SW 1271 (cell line): ENCODE data around the gene MACROD2.

Experiments
- DNase-seq, 2 experiments: peaks; one replicate each; lab custom pipeline; 2025; lab: John Stamatoyannopoulos, UW

MACROD2 gene

DNA sequence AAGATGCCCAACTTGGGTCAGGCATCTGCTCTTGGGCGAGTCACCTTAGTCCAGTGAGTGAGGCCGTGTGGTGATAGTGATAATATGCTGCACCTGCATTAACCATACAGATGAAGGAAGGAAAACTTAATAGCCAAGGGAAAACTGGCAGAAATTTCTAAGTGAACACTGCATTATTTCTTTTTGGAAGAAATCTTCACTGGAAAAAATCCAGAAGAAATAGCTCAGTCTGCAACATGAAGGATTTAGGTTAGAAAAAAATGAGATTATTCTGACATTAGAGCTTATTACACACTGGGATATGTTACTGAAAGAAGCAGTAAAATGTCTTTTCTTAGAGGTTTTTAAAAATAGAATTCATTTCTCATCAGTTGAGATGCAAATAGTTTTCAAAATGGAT is 1630.7 kb downstream of the MACROD2 start:
- DNase-seq, result no peak

DNA sequence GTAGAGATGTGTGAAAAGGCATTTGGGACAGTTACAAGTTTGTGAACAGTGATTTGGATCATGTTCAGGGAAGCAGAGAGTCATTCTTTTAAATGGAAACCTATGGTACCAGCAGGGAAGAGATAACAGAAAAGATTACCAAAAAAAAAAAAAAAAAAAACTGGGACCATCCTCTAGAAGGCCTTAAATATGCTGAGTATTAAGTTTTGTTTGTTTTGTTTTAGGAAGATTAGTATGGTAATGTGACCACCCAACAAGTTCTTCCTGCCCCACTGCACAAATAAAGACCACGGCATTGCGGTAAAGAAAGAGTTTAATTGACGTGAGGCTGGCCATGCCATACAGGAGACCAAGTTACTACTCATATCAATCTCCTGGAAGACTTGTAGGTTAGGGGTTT is 1631.8 kb downstream of the MACROD2 start:
- no peak for DNase-seq

DNA sequence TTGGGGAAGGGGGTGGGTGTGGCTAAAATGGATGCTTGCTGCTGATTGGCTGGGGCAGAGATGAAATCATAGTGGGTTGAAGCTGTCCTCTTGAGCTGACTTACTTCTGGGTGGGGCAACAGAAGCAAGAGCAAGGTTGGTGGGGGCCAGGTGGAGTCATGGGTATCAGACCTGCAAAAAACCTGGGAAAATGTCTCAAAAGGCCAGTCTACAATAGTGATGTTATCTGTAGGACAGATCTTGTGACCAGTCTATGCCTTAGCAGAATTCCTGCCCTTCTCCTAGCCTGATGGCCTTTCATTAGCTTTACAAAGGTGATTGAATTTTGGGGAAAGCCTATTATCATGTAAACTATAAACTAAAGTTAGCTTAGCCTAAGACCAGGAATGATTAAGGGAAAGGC is 1632.2 kb downstream of the MACROD2 start:
- DNase-seq, result no peak

DNA sequence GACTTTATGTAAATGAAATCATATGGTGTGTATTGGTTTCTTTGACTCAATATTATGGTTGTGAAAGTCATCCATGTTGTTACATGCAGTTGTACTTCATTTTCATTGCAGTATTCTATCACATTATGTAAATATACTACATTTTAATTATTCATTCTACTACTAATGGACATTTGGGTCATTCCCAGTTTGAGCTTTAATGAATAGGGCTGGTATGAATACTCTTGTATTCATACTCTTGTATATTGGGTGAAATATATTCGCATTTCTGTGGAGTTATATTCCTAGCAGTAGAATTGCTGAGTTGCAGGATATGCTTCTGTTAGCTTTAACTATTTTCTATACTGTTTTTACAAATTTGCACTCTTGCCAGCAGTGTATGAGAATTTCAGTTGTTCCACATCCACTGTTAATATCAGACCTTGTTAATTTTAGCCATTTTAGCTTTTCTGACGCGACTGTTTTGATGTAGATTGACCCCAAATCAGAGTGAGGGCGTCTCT is 1633.6 kb downstream of the MACROD2 start:
- no peak for DNase-seq

DNA sequence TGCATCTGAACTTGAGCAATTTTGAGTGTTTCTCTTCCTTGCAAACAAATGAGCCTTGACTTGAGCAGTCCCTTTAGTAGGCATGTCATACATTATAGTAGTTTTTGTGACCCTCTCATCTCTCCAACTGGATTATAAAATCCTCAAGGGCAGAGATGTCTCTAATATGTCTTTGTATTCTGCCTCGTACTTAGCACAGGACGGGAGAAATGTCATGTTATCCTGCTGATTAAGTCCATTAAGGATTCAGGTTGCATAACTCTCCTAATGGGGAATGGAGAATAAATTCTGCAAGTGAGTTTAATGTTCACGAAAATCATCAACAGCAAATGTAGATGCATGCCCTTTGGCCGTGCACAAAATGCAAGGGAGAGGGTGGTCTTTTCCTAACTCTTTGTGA is 1635.0 kb downstream of the MACROD2 start:
- no peak for DNase-seq

DNA sequence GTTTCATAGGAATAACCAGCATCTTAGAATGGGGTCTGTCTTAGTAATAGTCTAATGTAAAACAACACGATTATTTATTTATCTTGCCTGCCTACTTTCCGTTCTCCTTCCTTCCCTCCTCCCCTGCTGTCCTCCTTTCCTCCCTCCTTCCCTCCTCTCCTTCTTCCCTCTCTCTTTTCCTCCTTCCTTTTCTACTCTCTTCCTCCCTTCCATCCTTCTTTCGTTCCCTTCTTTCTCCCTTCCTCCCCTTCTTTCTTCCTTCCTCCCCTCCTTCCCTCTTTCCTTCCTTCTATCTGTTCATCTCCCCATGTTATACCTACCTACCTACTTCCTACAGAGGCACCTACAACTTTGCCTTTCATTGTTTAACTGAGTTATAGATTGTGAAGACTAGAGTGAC is 1637.4 kb downstream of the MACROD2 start:
- DNase-seq, result no peak

DNA sequence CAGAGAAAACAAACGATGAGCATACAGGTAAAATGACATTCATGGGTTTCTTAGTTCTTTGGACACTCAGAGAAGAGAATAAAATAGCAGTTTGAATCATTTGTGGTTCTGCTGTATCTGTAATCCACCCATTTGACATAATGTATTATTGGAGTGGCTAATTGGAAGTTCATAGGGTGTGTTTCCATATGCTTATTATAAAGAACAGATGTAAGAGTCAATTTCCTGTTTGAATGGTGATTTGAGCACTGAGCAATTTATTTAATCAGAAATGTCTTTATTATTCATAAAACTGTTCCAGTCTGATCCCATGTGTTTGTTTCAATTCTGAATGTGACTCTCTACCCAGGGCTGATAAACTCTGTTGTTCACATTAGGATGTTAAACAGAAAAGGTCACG is 1638.8 kb downstream of the MACROD2 start:
- no peak for DNase-seq

DNA sequence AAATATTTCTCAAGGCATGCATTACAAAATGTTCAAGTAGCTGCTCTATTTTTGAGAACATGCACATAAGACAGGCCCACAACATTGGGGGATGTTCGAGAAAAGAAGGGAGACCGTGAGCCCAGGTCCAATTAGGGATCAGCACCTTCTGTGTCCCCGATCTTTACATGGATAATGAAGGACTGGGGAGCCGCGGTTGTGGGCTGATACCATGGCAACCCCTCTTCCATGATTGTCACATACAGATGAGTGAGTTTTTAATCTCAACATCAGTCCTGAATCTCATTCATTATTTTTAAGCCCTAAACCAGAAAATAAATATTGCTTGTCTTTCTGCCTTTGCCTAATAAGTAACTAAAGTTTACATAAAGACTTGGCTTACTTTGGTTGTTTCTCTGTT is 1642.2 kb downstream of the MACROD2 start:
- DNase-seq, result no peak

DNA sequence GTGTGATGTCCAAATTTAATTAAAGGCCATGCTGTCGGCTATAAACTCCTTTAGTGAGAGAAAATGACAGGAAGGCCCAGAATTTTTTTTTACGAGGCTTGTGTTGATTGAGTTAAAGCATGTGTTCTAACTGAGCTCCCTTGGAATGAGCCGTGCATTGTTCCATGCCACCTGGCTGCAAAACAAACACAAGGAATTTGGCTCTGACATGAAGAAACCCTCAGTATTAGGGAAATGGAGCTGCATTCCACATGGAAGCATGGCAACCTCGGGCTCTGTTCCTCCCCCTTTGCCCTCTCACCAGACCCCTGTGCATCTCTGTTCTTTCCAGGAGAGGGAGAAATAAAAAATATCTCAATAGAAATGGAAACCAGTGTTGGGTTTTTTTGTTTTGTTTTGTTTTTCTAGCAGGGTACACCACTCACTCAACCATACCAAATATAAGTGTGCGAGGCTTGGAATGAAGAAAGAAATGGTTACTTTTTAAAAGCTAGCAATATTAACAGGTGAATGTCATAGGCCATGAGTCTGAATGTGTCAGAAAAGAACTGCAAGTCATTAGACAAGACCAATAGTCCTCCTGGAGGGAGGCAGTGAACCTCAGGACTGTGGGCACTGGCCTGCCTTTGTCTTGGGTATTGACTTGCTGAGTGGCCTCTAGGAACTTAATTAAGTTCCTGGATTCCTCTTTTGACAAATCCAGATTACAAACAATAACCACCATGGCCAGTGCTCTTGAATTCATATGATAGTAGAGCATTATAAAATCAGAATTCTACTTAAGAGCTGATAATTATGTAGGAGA is 1642.8 kb downstream of the MACROD2 start:
- no peak for DNase-seq

DNA sequence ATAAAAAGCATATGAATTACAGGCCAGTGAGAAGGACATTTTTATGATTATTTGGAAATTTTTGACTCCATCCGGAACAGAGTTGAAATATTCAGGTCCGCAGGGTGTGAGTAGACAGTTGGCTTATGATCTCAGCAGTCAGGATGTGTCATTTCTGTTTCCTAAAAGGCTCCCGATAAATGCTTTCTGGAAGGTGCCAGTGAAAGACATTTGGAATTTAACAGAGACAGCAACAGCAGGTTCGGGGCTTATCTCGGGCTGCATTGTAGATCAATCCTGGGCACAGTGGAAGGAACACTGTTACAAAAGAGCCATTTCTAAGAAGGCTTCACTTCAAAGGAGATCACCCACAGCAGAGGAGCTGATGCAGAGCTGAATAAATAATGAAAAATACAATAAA is 1643.5 kb downstream of the MACROD2 start:
- DNase-seq, result no peak

DNA sequence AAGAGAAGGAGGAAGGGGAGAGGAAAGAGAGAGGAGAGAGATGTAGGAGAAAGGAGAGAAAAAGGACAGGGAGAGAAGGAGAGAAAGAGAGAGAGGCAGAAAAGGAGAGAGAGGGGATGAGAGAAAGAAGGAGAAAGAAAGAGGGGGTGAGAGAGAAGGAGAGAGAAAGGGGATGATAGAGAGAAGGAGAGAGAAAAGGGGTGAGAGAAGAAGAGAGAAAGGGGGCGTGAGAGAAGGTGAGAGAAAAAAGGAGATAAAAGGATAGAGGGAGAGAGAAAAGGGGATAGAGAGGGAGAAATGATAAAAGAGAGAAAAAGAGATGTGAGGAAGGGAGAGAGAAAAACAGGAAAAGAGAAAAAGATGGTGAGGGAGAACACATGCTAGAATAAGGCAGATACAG is 1644.5 kb downstream of the MACROD2 start:
- DNase-seq, result no peak

DNA sequence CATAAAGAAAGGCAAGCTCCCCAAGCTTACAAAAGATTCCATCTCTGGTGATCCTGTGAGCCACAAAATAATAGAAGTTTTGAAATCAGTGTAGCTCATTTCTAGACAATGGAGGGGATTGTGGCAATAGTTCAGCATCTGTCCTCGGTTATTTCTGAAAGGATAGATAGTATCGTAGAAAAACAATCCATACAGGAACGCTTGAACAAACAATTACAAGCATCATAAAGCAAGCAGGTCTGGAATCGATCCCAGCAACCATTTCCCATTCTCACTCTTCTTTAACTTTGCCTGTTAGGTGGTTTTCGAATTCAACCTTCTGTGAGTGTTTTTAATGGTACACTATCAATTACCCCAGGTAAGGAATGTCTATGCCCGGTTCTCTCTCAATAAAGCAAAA is 1646.8 kb downstream of the MACROD2 start:
- DNase-seq, result no peak

DNA sequence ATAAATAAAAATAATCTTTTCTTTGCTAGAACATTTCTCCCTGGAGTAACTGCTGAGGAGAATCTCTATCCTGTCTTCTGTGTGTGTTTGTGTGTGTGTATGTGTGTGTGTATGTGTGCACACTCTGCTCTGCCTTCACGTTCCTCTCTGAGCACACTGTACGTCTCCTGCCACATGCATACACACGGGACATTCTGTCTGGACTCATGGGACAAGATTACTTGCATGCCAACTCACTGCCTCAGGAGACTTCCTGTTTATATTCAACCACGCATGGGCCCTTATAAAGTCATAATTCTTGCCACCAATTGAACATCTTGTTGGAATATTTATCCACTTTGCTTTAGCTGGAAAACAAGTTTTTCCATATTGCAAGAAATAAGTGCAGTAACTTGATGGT is 1647.4 kb downstream of the MACROD2 start:
- no peak for DNase-seq

DNA sequence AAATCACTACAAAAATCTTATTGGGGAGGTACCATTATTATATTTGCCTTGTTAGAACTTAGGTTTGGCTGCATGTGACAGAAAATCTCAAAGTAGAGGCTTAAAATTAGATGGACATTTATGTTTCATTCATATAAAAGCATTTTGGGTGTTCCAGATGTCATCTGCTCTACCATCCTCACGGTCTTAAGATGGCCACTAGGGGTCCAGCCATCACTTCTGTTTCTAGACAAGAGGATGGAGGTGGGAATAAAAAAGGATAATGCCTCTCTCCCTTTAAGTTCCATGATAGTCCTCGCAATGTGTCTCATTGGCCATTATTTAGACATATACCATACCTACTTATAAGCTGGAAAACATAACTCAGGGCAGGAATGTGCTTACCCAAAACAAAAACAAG is 1648.4 kb downstream of the MACROD2 start:
- no peak for DNase-seq

DNA sequence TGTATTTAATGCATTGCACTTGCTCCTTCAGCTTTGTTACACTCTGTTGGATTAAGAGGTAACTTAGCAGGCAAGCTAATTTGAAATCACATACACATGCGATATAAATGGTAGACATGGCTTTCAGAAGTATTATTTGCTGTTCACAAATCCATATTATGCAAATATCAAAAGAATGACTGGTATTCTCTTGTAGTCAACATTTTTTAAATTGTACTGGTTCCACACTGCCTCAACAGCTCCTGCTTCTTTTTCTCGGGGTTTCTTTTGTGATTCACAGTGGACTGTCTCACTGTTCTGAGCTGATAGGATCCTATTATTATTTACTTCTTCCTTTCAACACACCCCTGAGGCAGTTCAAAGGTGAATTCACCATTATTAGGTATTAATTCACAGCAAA is 1650.5 kb downstream of the MACROD2 start:
- DNase-seq, result no peak

DNA sequence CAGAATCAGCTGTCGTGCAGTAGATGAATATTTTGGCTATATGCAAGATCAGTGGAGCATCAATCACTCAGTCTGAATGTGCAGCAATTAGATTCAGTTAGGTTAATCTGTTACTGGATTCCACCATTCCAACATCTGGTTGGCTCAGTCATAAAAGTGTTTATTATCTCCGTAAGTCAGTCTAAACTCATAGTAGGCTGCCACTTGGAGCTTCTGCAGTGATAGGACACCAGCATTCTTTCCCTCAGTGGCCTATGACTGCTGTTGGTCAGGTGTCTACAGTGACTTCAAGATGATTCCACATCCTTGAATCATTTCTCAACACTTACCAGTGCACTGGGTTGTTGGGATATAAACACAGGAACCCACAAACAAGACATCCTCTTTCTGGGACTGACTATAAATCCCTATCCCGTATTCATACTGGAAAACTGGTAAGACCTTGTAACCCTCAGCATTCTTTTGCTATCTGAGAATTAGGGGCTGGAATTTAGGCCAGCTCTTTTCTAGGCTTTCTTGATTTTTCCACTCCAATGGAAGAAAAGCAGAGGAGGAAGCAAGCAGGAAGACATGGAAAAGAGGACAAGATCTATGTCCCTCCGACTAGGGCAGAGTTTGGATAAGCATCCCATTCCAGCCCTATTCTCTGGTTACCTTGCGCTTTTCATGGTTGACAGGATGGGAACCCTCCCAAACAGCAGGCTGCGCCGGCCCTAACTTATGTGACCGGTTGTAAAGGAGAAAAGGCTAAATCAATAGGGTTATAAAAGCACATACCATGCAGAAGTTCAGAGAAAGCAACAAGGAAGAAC is 1658.3 kb downstream of the MACROD2 start:
- DNase-seq, result no peak

DNA sequence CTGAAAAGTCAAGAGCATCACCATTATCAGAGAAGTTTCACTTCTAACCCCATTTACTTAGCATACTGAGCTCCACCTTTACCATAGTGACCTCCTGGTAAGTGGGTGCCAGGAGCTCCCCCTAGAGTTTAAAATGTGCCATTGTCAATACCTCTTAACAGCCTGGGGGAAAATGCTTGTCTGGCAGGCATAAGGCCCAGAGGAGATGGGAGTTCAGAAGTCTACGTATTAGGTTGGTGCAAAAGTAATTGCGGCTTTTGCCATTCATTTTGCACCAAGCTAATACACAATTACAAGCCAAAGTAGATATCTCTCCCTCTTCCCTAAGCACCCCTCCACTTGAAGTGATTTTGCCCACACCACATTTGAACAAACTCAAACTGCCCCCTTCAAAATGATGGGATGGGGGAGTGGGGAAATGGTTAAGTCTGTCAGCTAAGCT is 1658.9 kb downstream of the MACROD2 start:
- peak; percentile 18 to 27 for DNase-seq

DNA sequence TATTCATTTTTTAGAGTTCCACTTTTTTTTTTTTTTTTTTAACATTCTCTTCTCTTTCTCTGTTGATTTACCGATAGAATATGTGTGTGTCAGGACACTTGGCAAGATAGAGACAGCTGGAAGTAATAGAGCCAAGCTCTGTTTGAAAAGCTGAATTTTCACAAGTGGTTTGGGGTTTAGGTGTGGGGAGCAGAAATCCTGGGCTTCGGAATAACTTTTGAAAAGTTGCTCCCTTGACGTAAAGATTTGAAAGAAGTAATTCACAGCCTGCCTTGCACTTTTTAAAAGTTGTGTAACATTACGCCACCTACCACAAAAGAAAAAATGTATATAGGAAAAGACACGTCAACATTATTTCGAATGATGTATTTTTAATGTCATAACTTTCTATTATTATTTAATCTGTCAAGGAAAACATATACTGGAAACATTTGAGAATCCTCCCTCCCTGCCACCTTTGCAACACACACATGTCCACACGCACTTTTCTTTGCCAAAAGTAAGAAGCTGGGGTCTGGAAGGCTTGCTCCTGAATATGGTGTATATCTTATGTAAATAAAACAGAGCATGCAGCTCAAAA is 1660.1 kb downstream of the MACROD2 start:
- DNase-seq, result no peak

DNA sequence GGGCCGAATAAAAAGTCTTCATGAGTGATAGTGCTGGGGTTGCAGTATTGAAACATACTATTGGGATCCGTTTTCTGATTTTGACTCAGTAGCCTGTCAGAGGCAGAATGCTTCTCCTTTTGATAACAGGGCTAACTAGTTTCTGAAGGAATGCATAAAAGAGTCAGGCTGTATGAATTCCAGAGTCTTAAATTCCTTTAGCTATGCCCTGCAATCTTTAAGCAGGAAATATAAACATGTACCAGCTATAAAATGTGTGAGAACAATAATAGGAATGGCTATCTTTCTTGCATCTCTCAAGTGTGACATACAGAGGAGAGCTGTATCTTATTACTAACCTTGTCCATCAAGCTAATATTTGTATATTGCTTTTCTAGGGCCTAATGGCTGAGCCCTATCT is 1660.8 kb downstream of the MACROD2 start:
- DNase-seq, result no peak

DNA sequence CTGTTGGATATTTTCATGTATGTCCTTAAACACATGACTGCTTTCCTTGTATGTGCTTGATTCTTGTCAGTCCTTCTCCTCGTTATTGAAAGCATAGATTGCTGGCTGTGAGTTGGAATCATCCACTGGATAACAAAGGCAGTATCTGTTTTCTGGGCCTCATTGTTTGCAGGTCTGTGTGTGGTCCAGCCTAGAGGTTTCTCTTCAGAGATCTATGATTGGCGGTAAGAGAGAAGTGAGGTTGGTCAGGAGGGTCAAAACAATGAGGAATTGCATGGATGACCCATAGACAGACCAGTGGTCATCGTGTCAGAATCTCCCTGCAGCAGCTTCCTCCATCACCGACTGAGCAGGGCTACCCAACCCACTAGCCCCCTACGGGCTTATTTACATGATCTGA is 1663.0 kb downstream of the MACROD2 start:
- DNase-seq, result no peak

DNA sequence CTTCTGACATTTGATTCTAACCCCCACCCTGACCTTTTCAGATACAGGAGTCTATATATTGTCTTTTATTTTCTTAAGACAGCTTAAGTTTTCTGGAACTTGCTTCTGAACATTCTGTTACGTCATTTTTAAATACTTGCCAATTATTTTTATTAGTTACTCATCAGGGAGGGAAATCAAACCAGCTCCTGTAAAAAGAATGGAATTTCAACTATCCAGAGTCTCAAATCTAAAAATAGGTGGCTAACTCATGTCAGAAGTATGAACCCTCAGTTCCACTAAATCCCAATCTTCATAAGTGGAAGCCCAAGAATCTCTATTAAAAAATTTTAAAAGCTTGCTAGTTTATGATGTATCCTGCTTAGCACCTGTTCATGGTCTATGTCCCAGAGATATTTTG is 1677.9 kb downstream of the MACROD2 start:
- DNase-seq, result no peak

DNA sequence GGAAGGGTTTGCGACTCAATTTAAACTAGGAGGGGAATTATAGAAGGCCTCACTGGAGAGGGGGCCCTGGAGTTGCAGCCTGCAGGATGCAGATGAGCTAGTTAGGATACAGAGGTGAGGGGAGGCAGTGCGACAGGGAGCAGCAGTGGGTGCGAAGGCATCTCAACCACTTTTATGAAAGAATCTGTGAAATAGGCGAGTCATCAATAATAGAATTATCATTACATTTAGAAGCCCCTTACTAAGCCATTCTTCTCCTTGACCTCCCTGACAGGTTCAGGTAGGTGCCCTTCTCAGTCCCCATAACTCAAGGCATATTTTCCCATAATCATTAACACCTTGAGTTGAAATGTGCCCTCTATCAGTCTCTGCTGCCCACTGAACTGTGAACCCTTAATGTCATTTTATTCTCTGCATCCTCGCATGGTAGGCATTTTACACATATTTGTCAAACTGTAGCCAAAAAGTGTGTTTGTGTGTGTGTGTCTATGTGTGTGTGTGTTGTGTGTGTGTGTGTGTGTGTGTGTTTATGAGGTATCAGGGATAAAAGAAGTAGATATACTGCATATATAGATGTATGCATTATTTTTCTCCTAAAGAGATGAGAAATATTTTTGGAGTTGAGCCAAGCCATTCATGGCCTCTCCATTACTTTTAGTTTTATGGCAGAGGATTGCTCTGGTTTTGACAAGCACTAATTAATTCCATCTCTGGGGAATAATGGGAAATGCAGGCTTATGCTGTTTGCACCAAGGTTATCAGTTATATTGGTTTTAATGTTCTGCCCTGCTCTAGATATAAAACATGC is 1679.1 kb downstream of the MACROD2 start:
- no peak for DNase-seq
